Measurements from ENCODE around the gene ITPRID1. TPM values are rescaled to one million over a fixed set of nuclear protein-coding genes. Genes with fewer than 3 reads are reported as not detected.

Gene ITPRID1
- total RNA-seq, 1 donor from 2014 or later, result not detected

DNA sequence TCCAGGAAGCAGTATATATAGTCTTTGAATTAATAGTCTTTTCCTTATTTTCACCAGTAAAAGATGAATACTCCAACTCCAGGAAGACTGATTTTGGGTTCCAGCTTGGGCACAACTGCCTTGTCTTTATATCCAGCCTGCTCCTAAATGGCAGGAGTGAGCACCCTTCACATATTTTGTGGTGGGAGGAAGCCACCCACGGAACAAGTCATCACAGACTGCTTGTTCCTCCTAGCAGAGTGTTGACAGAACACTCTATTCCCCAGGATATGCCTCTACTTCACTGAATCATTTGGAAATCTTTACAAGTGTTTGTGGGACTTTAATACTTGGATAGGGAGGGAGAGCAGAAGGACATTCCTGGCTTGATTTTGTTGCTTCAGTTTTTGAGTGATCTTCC is 31.7 kb downstream of the ITPRID1 start:
- H3K36me3 ChIP-seq (ENCODE audit: control insufficient read depth, insufficient read depth, low read length), result no peaks in the 10 kb centered on the region
- no peak for DNase-seq (ENCODE audit: low read depth)
- TF ChIP-seq CTCF (IDR thresholded peaks at IDR 0.05; ENCODE audit: insufficient read depth, low read length, poor library complexity, severe bottlenecking), result no peak
- no peak overlapping the region for H3K4me3 ChIP-seq (ENCODE audit: low read depth, low read length)
- no peaks in the 10 kb centered on the region for H3K27me3 ChIP-seq (ENCODE audit: control insufficient read depth, insufficient read depth, low read length)

DNA sequence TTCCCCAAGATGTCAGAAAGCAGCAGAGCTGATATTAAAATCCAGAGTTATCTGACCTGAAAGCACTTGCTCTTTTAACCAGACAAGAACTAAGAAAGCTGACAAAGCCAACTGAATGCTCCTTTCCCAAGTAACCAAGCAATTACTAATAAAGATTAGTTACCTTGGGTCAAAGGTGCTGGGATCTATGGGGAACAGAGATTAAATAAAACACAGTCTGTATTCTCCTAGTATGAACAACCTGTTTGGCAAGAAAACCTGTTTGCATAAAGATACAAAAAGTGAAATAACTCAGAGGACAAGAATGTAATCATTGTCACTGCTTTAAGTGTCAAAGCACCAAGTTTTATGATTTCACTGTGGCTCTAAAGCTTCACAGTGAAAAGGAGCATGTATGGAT is 35.7 kb downstream of the ITPRID1 start:
- H3K27me3 ChIP-seq (ENCODE audit: control insufficient read depth, insufficient read depth, low read length), result no peaks in the 10 kb centered on the region
- no peak for TF ChIP-seq CTCF (IDR thresholded peaks at IDR 0.05; ENCODE audit: insufficient read depth, low read length, poor library complexity, severe bottlenecking)
- no peaks in the 10 kb centered on the region for H3K36me3 ChIP-seq (ENCODE audit: control insufficient read depth, insufficient read depth, low read length)
- no peak for DNase-seq (ENCODE audit: low read depth)
- H3K4me3 ChIP-seq (ENCODE audit: low read depth, low read length), result no peak overlapping the region

DNA sequence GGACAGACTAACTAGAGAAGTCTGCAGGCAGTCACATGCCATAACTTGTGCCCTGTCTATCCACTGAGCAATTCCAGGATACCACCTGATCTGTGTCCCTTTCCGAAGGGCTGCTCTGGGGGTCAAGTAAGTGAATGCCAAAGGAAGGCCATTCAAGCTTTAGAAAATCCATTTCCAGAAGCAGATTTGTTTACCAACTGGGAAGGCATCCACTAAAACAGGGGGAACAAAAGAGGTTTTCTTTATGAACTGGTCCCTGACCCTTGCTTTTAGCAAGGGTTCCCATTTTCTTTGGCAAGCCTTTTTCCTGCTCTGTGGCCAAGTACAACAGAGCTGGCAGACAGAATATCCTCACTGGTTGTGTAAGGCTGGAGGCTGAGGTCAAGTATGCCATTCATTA is 36.5 kb downstream of the ITPRID1 start:
- no peak for TF ChIP-seq CTCF (IDR thresholded peaks at IDR 0.05; ENCODE audit: insufficient read depth, low read length, poor library complexity, severe bottlenecking)
- no peaks in the 10 kb centered on the region for H3K36me3 ChIP-seq (ENCODE audit: control insufficient read depth, insufficient read depth, low read length)
- DNase-seq (ENCODE audit: low read depth), result no peak
- H3K4me3 ChIP-seq (ENCODE audit: low read depth, low read length), result no peak overlapping the region
- H3K27me3 ChIP-seq (ENCODE audit: control insufficient read depth, insufficient read depth, low read length), result no peaks in the 10 kb centered on the region

DNA sequence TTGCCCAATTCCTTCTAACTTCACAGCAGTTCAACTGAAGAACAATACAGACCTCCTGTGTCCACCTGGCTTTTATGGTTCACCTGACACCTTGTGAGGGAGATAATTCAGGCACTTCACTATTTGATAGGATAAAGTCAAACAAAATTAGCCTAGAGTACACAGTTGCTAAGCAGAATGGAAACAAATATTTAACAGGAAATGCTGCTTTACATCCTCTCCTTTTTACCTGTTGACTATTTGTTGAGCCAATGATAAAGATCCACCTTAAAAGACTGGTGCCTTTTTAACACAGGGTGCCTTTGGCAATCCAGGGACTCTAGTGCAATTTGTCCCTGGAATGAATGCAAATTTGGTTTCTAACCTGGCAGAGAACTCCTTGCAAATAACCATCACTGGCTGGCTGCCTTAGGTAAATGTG is 39.8 kb downstream of the ITPRID1 start:
- H3K36me3 ChIP-seq (ENCODE audit: control insufficient read depth, insufficient read depth, low read length), result no peaks in the 10 kb centered on the region
- no peak overlapping the region for H3K4me3 ChIP-seq (ENCODE audit: low read depth, low read length)
- H3K27me3 ChIP-seq (ENCODE audit: control insufficient read depth, insufficient read depth, low read length), result no peaks in the 10 kb centered on the region
- TF ChIP-seq CTCF (IDR thresholded peaks at IDR 0.05; ENCODE audit: insufficient read depth, low read length, poor library complexity, severe bottlenecking), result no peak
- no peak for DNase-seq (ENCODE audit: low read depth)

DNA sequence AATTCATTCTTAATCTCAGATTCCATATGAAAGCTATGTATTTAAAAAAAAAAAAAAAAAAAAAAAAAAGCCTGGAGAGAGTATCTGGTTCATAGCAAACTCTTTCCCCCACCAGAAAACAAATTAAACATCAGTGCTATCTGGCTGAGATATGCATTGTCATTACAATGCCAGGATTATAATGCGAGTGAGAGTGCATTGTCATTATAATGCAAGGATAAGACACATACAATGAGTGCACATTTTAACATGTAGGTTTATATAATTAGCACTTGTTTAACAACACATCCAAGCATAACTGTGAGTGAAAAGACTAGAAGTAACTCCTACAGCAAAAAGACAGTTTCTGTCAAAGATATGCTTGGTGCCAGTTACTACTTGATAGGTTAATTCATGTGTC is 48.1 kb downstream of the ITPRID1 start:
- H3K27me3 ChIP-seq (ENCODE audit: control insufficient read depth, insufficient read depth, low read length), result no peaks in the 10 kb centered on the region
- H3K36me3 ChIP-seq (ENCODE audit: control insufficient read depth, insufficient read depth, low read length), result no peaks in the 10 kb centered on the region
- DNase-seq (ENCODE audit: low read depth), result no peak
- no peak overlapping the region for H3K4me3 ChIP-seq (ENCODE audit: low read depth, low read length)
- TF ChIP-seq CTCF (IDR thresholded peaks at IDR 0.05; ENCODE audit: insufficient read depth, low read length, poor library complexity, severe bottlenecking), result no peak

DNA sequence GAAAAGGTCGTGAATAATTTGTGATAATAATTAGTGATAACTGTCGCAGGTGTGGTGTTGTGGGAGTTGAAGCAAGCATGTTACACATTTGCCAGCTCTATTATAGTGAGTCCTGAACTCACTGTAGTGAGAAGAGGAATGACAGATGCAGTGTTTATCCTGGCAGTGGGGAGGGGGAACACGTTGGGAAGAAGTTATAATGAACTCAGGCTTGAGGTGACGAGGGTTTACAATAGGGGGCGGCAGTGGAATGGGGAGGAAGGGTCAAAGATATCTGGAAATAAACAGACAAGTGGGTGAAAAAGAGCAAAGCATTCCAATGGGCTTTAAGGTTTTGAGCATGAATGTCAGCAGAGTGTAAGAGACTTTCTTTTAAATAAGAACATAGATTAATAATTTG is 49.6 kb downstream of the ITPRID1 start:
- Histone ChIP-seq H3K36me3 (ENCODE audit: control insufficient read depth, insufficient read depth, low read length) (no peaks in the 10 kb centered on the region), H3K27me3 (ENCODE audit: control insufficient read depth, insufficient read depth, low read length) (no peaks in the 10 kb centered on the region), H3K4me3 (ENCODE audit: low read depth, low read length) (no peak overlapping the region)
- no peak for TF ChIP-seq CTCF (IDR thresholded peaks at IDR 0.05; ENCODE audit: insufficient read depth, low read length, poor library complexity, severe bottlenecking)
- no peak for DNase-seq (ENCODE audit: low read depth)
